Left lung (tissue), 10 donors: ENCODE data around the gene TAF1D. TPM values are rescaled to one million over a fixed set of nuclear protein-coding genes. Genes with fewer than 3 reads are reported as not detected.

ENCODE experiments used
- ATAC-seq: fragments of 200-7000 bp; cut with Tn5 transposase; one replicate; pipeline ENCODE4 v1.9.1; 2020; ENCODE audit warnings: moderate library complexity
- DNase-seq, 4 donors: peaks; one replicate each; pipeline ENCODE4 v3.0.0-alpha.2; 2013 to 2020
- H3K27ac ChIP-seq, 2 donors: fragments of 200-600 bp; sonication (generic) in 1 of 2; one replicate each; pipeline versions ENCODE4 v1.5.0 to v1.8.0; 2020 to 2021
- H3K27me3 ChIP-seq, 2 donors: fragments of 200-600 bp; sonication (generic) in 1 of 2; one replicate each; pipeline versions ENCODE4 v1.5.0 to v1.8.0; 2020 to 2021
- H3K36me3 ChIP-seq, 2 donors: fragments of 200-600 bp; sonication (generic) in 1 of 2; one replicate each; pipeline versions ENCODE4 v1.5.0 to v1.8.0; 2020 to 2021
- H3K4me1 ChIP-seq, 2 donors: fragments of 200-600 bp; one replicate each; pipeline ENCODE4 v1.8.0; 2021
- H3K4me3 ChIP-seq, 2 donors: fragments of 200-600 bp; sonication (generic) in 1 of 2; one replicate each; pipeline versions ENCODE4 v1.5.0 to v1.8.0; 2020 to 2021; ENCODE audit warnings: mild to moderate bottlenecking in 1 of 2
- H3K9me3 ChIP-seq, 2 donors: fragments of 200-600 bp; sonication (generic) in 1 of 2; one replicate each; pipeline versions ENCODE4 v1.5.0 to v1.8.0; 2020 to 2021
- intact Hi-C, 2 donors: fragments of 100-400 bp; cut with DNase I; formaldehyde crosslinking; loops; one replicate each; pipeline versions ENCODE4 v1.11.2 to v1.14.2; 2022
- polyA plus RNA-seq, 6 donors: library from polyadenylated mRNA; unstranded; fragments of 120-200 nt; gene quantifications; one replicate each; pipeline ENCODE4 v1.2.1, GENCODE V29; 2013; ENCODE audit not compliant: insufficient read length in 6 of 6
- total RNA-seq, 2 donors: library from RNA; stranded (reverse); fragmentation: NEBNext Ultra II Directional; extraction: Animal tissue kit (Norgen Biotek cat#: 25700); gene quantifications; one replicate each; pipeline ENCODE4 v1.2.1, GENCODE V29; 2021
- TF ChIP-seq, protein P1 (sequence below), 2 donors: fragments of 200-600 bp; sonication (generic) in 1 of 2; IDR thresholded peaks; one replicate each; pipeline versions ENCODE4 v1.5.0 to v1.8.0; 2021; ENCODE audit warnings: antibody characterized with exemption in 2 of 2
- donor health status: DM: no; HTN: yes; CAD: no.
- donor health status: DM: no; HTN: no; CAD: no.

Gene TAF1D
- total and polyA plus RNA-seq, 8 donors = 78.9 to 242 (median 175) TPM

DNA sequence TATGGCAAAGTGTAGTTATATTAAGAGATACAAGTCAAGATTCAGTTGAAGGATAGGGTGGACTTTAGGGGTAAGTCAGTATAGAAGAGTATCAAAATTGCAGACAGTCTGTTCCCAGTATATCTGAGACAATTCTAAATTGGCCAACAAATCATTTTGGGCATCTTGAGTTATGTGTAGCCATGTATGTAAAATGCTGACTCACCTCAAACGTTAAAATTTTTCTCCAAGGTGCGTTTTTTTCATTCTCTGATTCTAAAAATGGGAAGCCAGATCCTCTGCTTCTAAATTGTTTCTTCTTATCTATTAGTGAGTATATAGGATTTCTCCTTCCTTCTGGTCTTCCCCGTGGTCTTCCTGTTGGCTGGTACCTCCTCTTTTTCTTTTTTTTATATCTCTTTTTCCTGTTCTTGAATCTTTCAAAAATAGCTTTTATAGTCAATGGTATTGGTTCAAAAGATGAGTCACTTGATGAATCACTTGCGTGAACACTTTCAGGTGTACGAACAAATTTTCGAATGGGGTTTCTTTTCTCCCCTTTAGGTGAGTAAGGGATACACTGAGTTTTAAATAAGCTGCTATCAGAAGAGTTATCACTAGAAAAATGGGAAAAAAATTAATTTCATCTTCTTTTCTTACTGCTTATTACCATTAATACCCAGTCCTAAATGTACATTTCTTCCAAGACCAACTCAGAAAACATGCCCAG is 3.2 kb downstream of the TAF1D start:
- H3K36me3 ChIP-seq = peaks cover 0 to 67% of the 10 kb centered on the region in 2 donors
- H3K9me3 ChIP-seq = no peaks in the 10 kb centered on the region
- peaks cover 7 to 75% of the 10 kb centered on the region in 2 donors for H3K4me1 ChIP-seq
- DNase-seq = no peak
- TF ChIP-seq, protein P1, sequence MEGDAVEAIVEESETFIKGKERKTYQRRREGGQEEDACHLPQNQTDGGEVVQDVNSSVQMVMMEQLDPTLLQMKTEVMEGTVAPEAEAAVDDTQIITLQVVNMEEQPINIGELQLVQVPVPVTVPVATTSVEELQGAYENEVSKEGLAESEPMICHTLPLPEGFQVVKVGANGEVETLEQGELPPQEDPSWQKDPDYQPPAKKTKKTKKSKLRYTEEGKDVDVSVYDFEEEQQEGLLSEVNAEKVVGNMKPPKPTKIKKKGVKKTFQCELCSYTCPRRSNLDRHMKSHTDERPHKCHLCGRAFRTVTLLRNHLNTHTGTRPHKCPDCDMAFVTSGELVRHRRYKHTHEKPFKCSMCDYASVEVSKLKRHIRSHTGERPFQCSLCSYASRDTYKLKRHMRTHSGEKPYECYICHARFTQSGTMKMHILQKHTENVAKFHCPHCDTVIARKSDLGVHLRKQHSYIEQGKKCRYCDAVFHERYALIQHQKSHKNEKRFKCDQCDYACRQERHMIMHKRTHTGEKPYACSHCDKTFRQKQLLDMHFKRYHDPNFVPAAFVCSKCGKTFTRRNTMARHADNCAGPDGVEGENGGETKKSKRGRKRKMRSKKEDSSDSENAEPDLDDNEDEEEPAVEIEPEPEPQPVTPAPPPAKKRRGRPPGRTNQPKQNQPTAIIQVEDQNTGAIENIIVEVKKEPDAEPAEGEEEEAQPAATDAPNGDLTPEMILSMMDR (IDR thresholded peaks at IDR 0.05) = no peak
- peak overlapping the region in 1 of 2 donors; percentile 71 for H3K4me3 ChIP-seq
- no peak for ATAC-seq
- intact Hi-C loops = loop anchor here in 1 of 2 donors (10.0 kb wide), 1 partner anchor 57 kb away; no protein-coding TSS in a partner anchor
- H3K27ac ChIP-seq = no peak overlapping the region
- no peaks in the 10 kb centered on the region for H3K27me3 ChIP-seq

DNA sequence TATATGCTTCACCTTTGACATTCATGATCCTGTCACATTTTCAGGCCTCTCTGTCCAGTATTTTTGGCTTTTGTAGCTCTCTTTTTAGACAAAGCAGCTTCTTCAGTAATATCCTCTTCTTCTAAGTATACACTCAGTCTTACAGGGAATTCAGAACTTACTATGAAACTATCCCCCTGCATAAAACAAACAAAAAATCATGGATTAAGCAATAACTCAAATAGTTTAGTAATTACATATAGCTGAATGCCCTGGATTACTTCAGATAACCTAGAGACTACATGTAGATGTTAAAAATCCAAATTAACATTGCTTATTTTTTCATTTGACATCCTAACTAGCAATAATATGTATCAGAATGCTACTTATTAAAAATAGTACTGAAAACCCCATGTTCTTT is 5.2 kb downstream of the TAF1D start:
- TF ChIP-seq, protein P1 (IDR thresholded peaks at IDR 0.05) = no peak
- peaks cover 0 to 85% of the 10 kb centered on the region in 2 donors for H3K36me3 ChIP-seq
- no peaks in the 10 kb centered on the region for H3K27me3 ChIP-seq
- H3K27ac ChIP-seq = no peak overlapping the region
- intact Hi-C loops = loop anchor here in 1 of 2 donors (10.0 kb wide), 1 partner anchor 59 kb away; no protein-coding TSS in a partner anchor
- H3K4me1 ChIP-seq = peaks cover 7 to 64% of the 10 kb centered on the region in 2 donors
- no peak overlapping the region for H3K4me3 ChIP-seq
- no peaks in the 10 kb centered on the region for H3K9me3 ChIP-seq
- no peak for ATAC-seq
- DNase-seq = no peak

DNA sequence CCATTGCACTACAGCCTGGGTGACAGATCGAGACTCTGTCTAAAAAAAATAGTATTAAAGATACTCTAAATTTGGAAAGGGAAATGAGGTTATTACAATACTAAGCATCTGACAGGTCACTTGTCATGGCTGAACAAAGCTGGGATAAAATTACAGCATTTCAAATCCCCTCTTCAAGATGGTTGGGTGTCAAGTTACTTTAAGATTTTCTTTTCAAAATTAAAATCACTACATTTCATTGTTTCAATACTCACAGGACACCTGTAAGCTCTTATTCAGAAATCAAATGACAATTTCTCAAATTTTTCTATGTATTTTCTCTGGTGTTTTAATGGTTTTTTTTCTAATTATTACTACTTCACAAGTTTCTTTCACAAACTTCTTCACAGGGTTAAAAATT is 5.7 kb downstream of the TAF1D start:
- Histone ChIP-seq H3K4me3 (no peak overlapping the region), H3K27me3 (no peaks in the 10 kb centered on the region), H3K36me3 (peaks cover 0 to 90% of the 10 kb centered on the region in 2 donors), H3K4me1 (peaks cover 7 to 64% of the 10 kb centered on the region in 2 donors), H3K27ac (no peak overlapping the region), H3K9me3 (no peaks in the 10 kb centered on the region)
- no peak for ATAC-seq
- TF ChIP-seq, protein P1 (IDR thresholded peaks at IDR 0.05) = no peak
- DNase-seq = no peak
- intact Hi-C loops = loop anchor here in 1 of 2 donors (10.0 kb wide), 1 partner anchor 59 kb away; no protein-coding TSS in a partner anchor

DNA sequence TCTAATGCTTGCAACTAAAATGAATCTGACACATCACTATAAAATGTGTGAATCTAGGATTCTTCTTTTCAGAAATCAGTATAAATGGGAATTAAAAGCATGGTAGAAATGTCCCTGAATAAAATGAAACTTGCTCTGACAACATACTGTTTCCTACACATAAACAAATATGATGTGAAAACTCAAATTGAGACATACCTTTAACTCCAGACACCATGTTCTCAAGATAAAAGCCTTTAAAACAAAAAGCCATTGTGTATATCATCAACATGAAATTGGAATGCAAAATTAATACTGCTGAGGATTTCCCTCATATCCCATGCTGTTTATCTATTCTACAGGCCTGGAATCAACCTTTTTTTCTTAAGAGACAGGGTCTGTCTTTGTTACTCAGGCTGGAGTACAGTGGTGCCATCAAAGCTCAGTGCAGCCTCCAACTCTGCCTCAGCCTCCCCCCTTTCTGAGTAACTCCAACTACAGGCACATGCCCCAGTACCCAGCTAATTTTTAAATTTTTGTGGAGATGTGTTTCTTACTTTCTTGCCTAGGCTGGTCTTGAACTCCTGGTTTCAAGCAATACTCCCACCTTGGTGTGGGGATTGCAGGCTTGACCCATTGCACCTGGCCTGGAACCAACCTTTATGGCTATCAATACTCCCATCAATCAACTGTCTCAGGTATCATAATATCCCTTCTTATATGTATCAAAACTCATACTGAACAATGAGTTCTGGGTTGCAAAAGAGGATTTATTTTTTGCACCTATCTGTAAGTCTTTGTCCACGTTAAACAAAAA is 6.7 kb downstream of the TAF1D start:
- H3K4me1 ChIP-seq = peaks cover 5 to 56% of the 10 kb centered on the region in 2 donors
- H3K36me3 ChIP-seq = peaks cover 0 to 100% of the 10 kb centered on the region in 2 donors
- intact Hi-C loops = loop anchor here in 1 of 2 donors (10.0 kb wide), 1 partner anchor 60 kb away; no protein-coding TSS in a partner anchor
- TF ChIP-seq, protein P1 (IDR thresholded peaks at IDR 0.05) = no peak
- H3K9me3 ChIP-seq = no peaks in the 10 kb centered on the region
- H3K4me3 ChIP-seq = no peak overlapping the region
- H3K27me3 ChIP-seq = no peaks in the 10 kb centered on the region
- DNase-seq (no peak), ATAC-seq (no peak)
- H3K27ac ChIP-seq = no peak overlapping the region

DNA sequence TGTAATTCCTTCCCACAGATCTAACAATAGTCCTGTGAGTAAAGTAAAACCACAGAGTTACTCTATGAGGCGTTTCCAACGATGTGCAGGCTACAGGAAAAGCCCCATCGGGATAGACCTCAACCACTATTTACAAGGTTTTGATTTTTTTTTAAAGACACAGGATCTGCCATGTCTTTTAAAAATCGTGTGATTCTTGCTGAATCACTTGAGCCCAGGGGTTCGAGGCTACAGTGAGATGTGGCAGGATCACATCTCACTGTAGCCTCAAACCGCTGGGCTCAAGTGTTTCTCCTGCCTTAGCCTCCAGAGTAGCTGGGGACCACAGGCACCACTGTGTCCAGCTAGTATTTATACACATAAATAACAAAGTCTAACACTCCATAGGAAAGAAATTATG is 7.8 kb downstream of the TAF1D start:
- no peak for ATAC-seq
- H3K4me3 ChIP-seq = no peak overlapping the region
- intact Hi-C loops = loop anchor here in 1 of 2 donors (10.0 kb wide), 1 partner anchor 61 kb away; no protein-coding TSS in a partner anchor
- TF ChIP-seq, protein P1 (IDR thresholded peaks at IDR 0.05) = no peak
- H3K27ac ChIP-seq = no peak overlapping the region
- DNase-seq = no peak
- H3K4me1 ChIP-seq = peaks cover 0 to 44% of the 10 kb centered on the region in 2 donors
- peaks cover 0 to 100% of the 10 kb centered on the region in 2 donors for H3K36me3 ChIP-seq
- no peaks in the 10 kb centered on the region for H3K27me3 ChIP-seq
- H3K9me3 ChIP-seq = no peaks in the 10 kb centered on the region
